IPS-NIHi11 (cell line): Measurements from ENCODE around the gene DNAJC1.
A peak's percentile ranks its signal among the peaks of the same experiment; 100 is the strongest.

Source experiments
- DNase-seq: peaks from one replicate; pipeline ENCODE4 v3.0.0; 2012; ENCODE audit warnings: mixed read lengths, low spot score

Gene DNAJC1

GRCh38 chr10:21959998-21960397 lies 43.5 kb downstream of the DNAJC1 start:
- no peak for DNase-seq

GRCh38 chr10:21954690-21955089 lies 48.8 kb downstream of the DNAJC1 start:
- no peak for DNase-seq

GRCh38 chr10:21954132-21954531 lies 49.4 kb downstream of the DNAJC1 start:
- DNase-seq = no peak

- peak; percentile 64 for DNase-seq
Measured at GRCh38 chr10:21953585-21954057, 49.9 kb downstream of the DNAJC1 start.

GRCh38 chr10:21950566-21950965 lies 53.0 kb downstream of the DNAJC1 start:
- no peak for DNase-seq

GRCh38 chr10:21946946-21947345 lies 56.6 kb downstream of the DNAJC1 start:
- no peak for DNase-seq

- no peak for DNase-seq
Measured at GRCh38 chr10:21944727-21945386, 58.7 kb downstream of the DNAJC1 start.

GRCh38 chr10:21943633-21944265 lies 59.8 kb downstream of the DNAJC1 start:
- no peak for DNase-seq

- DNase-seq = no peak
Measured at GRCh38 chr10:21935439-21936023, 68.0 kb downstream of the DNAJC1 start.

- no peak for DNase-seq
Measured at GRCh38 chr10:21934307-21934706, 69.2 kb downstream of the DNAJC1 start.

GRCh38 chr10:21929070-21929469 lies 74.5 kb downstream of the DNAJC1 start:
- peak; percentile 21 for DNase-seq

- no peak for DNase-seq
Measured at GRCh38 chr10:21927631-21928353, 75.7 kb downstream of the DNAJC1 start.

- no peak for DNase-seq
Measured at GRCh38 chr10:21926949-21927348, 76.6 kb downstream of the DNAJC1 start.

GRCh38 chr10:21926358-21926925 lies 77.1 kb downstream of the DNAJC1 start:
- DNase-seq = no peak

GRCh38 chr10:21925851-21926250 lies 77.7 kb downstream of the DNAJC1 start:
- no peak for DNase-seq

- DNase-seq = no peak
Measured at GRCh38 chr10:21924511-21924910, 79.0 kb downstream of the DNAJC1 start.

- DNase-seq = no peak
Measured at GRCh38 chr10:21920633-21921032, 82.9 kb downstream of the DNAJC1 start.

- DNase-seq = no peak
Measured at GRCh38 chr10:21919906-21920305, 83.6 kb downstream of the DNAJC1 start.

- no peak for DNase-seq
Measured at GRCh38 chr10:21919117-21919516, 84.4 kb downstream of the DNAJC1 start.

- DNase-seq = no peak
Measured at GRCh38 chr10:21912625-21913024, 90.9 kb downstream of the DNAJC1 start.

- DNase-seq = no peak
Measured at GRCh38 chr10:21910798-21911197, 92.7 kb downstream of the DNAJC1 start.

GRCh38 chr10:21907436-21907835 lies 96.1 kb downstream of the DNAJC1 start:
- no peak for DNase-seq
